GM12878 (cell line): ENCODE results near the gene MAT1A. TPM values are rescaled to one million over a fixed set of nuclear protein-coding genes. Genes with fewer than 3 reads are reported as not detected.

Experiments
- ATAC-seq: fragments of 200-7000 bp; cut with Tn5 transposase; 3 replicates; pipeline ENCODE4 v1.9.1; 2020; ENCODE audit warnings: mild to moderate bottlenecking, moderate library complexity
- BruUV-seq: library from RNA; stranded (reverse); fragments of 400-500 nt; replicated peaks from 2 replicates; lab custom pipeline; 2021; lab: Mats Ljungman, UMichigan
- CTCF ChIA-PET: fragments of 300-600 bp; sonication (Branson Sonifier 250); formaldehyde crosslinking; extraction: SDS; loops from one replicate; lab custom pipeline; 2021; ENCODE audit warnings: inconsistent platforms; lab: Yijun Ruan, JAX
- POLR2A ChIA-PET: fragments of 350-600 bp; formaldehyde crosslinking; extraction: SDS; loops from one replicate; lab custom pipeline; 2021; ENCODE audit warnings: inconsistent platforms; lab: Charles Lee
- RAD21 ChIA-PET: fragments of 300-600 bp; sonication (Branson Sonifier 250); formaldehyde crosslinking; loops from one replicate; lab custom pipeline; 2023; ENCODE audit warnings: antibody characterized with exemption; ENCODE audit not compliant: unreplicated experiment; lab: Charles Lee
- SMC1A ChIA-PET: fragments of 300-600 bp; sonication (Branson Sonifier 250); formaldehyde crosslinking; loops from one replicate; lab custom pipeline; 2023; ENCODE audit not compliant: unreplicated experiment, uncharacterized antibody; lab: Charles Lee
- DNase-seq: peaks from one replicate; pipeline ENCODE4 v3.0.0-alpha.2; 2011; ENCODE audit warnings: low read depth, low spot score
- FAIRE-seq: peaks from 3 replicates; lab custom pipeline; 2011; peaks lifted over from hg19 to GRCh38; lab: Jason Lieb, UNC
- H2AFZ ChIP-seq: 2 replicates; pipeline ENCODE4 v1.6.0; 2011; ENCODE audit warnings: low read depth, low read length, control low read depth; ENCODE audit not compliant: control insufficient read depth
- H3K27ac ChIP-seq: 2 replicates; pipeline ENCODE4 v1.5.1; 2011; ENCODE audit warnings: control low read depth; ENCODE audit not compliant: control insufficient read depth, insufficient read depth
- H3K27me3 ChIP-seq, 2 experiments: replicated peaks in 1 of 2; 2 replicates each; pipeline versions ENCODE4 v1.6.0 to v1.6.1; 2011; ENCODE audit warnings: low read length in 1 of 2; ENCODE audit not compliant: control insufficient read depth in 2 of 2, insufficient read depth in 2 of 2
- H3K36me3 ChIP-seq, 2 experiments: 2 replicates each; pipeline ENCODE4 v1.5.1; 2011; ENCODE audit warnings: low read length in 1 of 2; ENCODE audit not compliant: control insufficient read depth in 2 of 2, insufficient read depth in 2 of 2
- H3K4me1 ChIP-seq: 2 replicates; pipeline ENCODE4 v1.6.1; 2011; ENCODE audit warnings: mild to moderate bottlenecking, low read length, moderate library complexity, mixed read lengths; ENCODE audit not compliant: control insufficient read depth, insufficient read depth
- H3K4me2 ChIP-seq: 2 replicates; pipeline ENCODE4 v1.6.0; 2011; ENCODE audit warnings: control low read depth; ENCODE audit not compliant: control insufficient read depth, insufficient read depth
- H3K4me3 ChIP-seq: fragments of 200-600 bp; sonication (generic); 2 replicates; pipeline ENCODE4 v1.5.1; 2016
- H3K79me2 ChIP-seq: 2 replicates; pipeline ENCODE4 v1.6.0; 2011; ENCODE audit warnings: low read length; ENCODE audit not compliant: control insufficient read depth, insufficient read depth
- H3K9ac ChIP-seq: 2 replicates; pipeline ENCODE4 v1.8.0; 2011; ENCODE audit warnings: low read length, control low read depth, mixed read lengths; ENCODE audit not compliant: control insufficient read depth, insufficient read depth
- H3K9me3 ChIP-seq: replicated peaks from 3 replicates; pipeline ENCODE4 v1.5.1; 2011; ENCODE audit warnings: mild to moderate bottlenecking, low read length; ENCODE audit not compliant: control insufficient read depth, insufficient read depth
- H4K20me1 ChIP-seq: 2 replicates; pipeline ENCODE4 v1.6.0; 2011; ENCODE audit not compliant: control insufficient read depth, insufficient read depth
- BCL11A ChIP-seq: IDR thresholded peaks from 2 replicates; pipeline ENCODE4 v1.6.1; 2011; ENCODE audit warnings: low read depth, low read length
- CUX1 ChIP-seq: IDR thresholded peaks from 2 replicates; pipeline ENCODE4 v1.6.1; 2012; ENCODE audit warnings: improper control_type of control experiment, low read depth, low read length; ENCODE audit not compliant: insufficient replicate concordance
- E2F4 ChIP-seq: IDR thresholded peaks from 2 replicates; pipeline ENCODE4 v1.6.1; 2012; ENCODE audit warnings: low read depth, low read length, improper control_type of control experiment
- ESRRA ChIP-seq: IDR thresholded peaks from 2 replicates; pipeline ENCODE4 v1.6.1; 2012; ENCODE audit warnings: mild to moderate bottlenecking, low read length, improper control_type of control experiment
- LARP7 ChIP-seq: fragments of 450-650 bp; IDR thresholded peaks from 2 replicates; pipeline ENCODE4 v1.6.1; 2017; ENCODE audit warnings: mild to moderate bottlenecking
- MTA2 ChIP-seq: fragments of 450-650 bp; IDR thresholded peaks from 2 replicates; pipeline ENCODE4 v1.6.1; 2016; ENCODE audit warnings: low read depth, mild to moderate bottlenecking, moderate library complexity
- NFYB ChIP-seq: IDR thresholded peaks from 2 replicates; pipeline ENCODE4 v1.6.1; 2011; ENCODE audit warnings: low read depth, mild to moderate bottlenecking, low read length, improper control_type of control experiment, moderate library complexity; ENCODE audit not compliant: insufficient read depth
- NR2C1 ChIP-seq: fragments of 450-650 bp; IDR thresholded peaks from 2 replicates; pipeline ENCODE4 v1.6.1; 2017; ENCODE audit warnings: antibody characterized with exemption, mild to moderate bottlenecking, moderate library complexity
- SIX5 ChIP-seq: IDR thresholded peaks from 2 replicates; pipeline ENCODE4 v1.6.1; 2011; ENCODE audit warnings: mild to moderate bottlenecking, low read depth, low read length, moderate library complexity; ENCODE audit not compliant: severe bottlenecking
- TARDBP ChIP-seq: IDR thresholded peaks from 2 replicates; pipeline ENCODE4 v1.6.1; 2016; ENCODE audit warnings: borderline replicate concordance
- ZNF274 ChIP-seq: IDR thresholded peaks from one replicate; pipeline ENCODE4 v1.8.0; 2011; ENCODE audit not compliant: insufficient read length, insufficient read depth
- ZNF592 ChIP-seq: fragments of 450-650 bp; IDR thresholded peaks from 2 replicates; pipeline ENCODE4 v1.6.1; 2017; ENCODE audit warnings: mild to moderate bottlenecking, moderate library complexity
- WGBS: methylation state at CpG from one replicate; pipeline ENCODE4 v1.1.6; 2016; ENCODE audit warnings: low lambda C conversion rate; ENCODE audit not compliant: insufficient replicate concordance, insufficient coverage; ENCODE audit errors: missing lambda C conversion rate; 5-methylcytosine and 5-hydroxymethylcytosine counted together
- in situ Hi-C: fragments of 300-500 bp; cut with MboI; formaldehyde crosslinking; loops from 9 replicates; pipeline ENCODE4 v1.14.3; 2018; ENCODE audit warnings: mixed read lengths
- intact Hi-C: fragments of 100-400 bp; cut with micrococcal nuclease; formaldehyde crosslinking; loops from one replicate; pipeline ENCODE4 v1.14.2; 2022; ENCODE audit not compliant: unreplicated experiment
- polyA plus RNA-seq, 11 experiments: library from polyadenylated mRNA; depleted of rRNA in 4 of 11; unstranded in 6 of 11; stranded (reverse) in 5 of 11; fragments of >200 nt; fragmentation: Nextera tagmentation in 4 of 11; fragmentation: Illumina TruSeq in 1 of 11; extraction: Ambion mirVana in 4 of 11; extraction: Trizol in 1 of 11; gene quantifications; 1 replicate in 1 of 11; 2 replicates in 10 of 11; pipeline versions ENCODE4 v1.2.1 to v1.2.3, GENCODE V29; 2011 to 2016; ENCODE audit warnings: inconsistent platforms in 2 of 11, missing spikeins in 2 of 11, low read depth in 1 of 11
- total RNA-seq, 4 experiments: library from RNA; depleted of rRNA in 3 of 4; stranded (reverse); fragments of >200 nt in 3 of 4; fragmentation: Illumina TruSeq in 1 of 4; extraction: Trizol in 1 of 4; gene quantifications; 2 replicates each; pipeline versions ENCODE4 v1.2.1 to v1.2.3, GENCODE V29; 2013 to 2021

The MAT1A gene
- total and polyA plus RNA-seq, 10 of the 15 experiments (the other 5 are each of a cell fraction or from before 2014, with no cell fraction given): 0.23 TPM; not detected in 9

GRCh38 chr10:80280071-80280800, 9.2 kb downstream of the MAT1A start:
- BruUV-seq: no TSS peak
- H3K9ac ChIP-seq: no peak overlapping the region
- TF ChIP-seq SIX5 (no peak), ESRRA (no peak), CUX1 (no peak), ZNF274 (no peak), NFYB (no peak), TARDBP (no peak), LARP7 (no peak), NR2C1 (no peak), BCL11A (no peak), MTA2 (no peak), ZNF592 (no peak), E2F4 (no peak)
- H3K79me2 ChIP-seq: no peaks in the 10 kb centered on the region
- H3K9me3 ChIP-seq: no peaks in the 10 kb centered on the region
- RAD21 ChIA-PET: no interaction called here
- 34% methylated on average over 23 of the region's 23 CpGs for WGBS
- CTCF ChIA-PET: no interaction called here
- H3K4me3 ChIP-seq: no peak overlapping the region
- in situ Hi-C loops: no loop called here
- no peak overlapping the region for H2AFZ ChIP-seq
- ATAC-seq: no peak
- intact Hi-C loops: no loop called here
- no peaks in the 10 kb centered on the region for H3K36me3 ChIP-seq
- POLR2A ChIA-PET: no interaction called here
- no peaks in the 10 kb centered on the region for H3K4me1 ChIP-seq
- DNase-seq: no peak
- no peak overlapping the region for H3K4me2 ChIP-seq
- H3K27me3 ChIP-seq: peaks cover 0 to 3% of the 10 kb centered on the region in 2 experiments; a peak in 2 of 4 replicates
- H3K27ac ChIP-seq: no peak overlapping the region
- FAIRE-seq: no peak
- no peaks in the 10 kb centered on the region for H4K20me1 ChIP-seq
- SMC1A ChIA-PET: no interaction called here
